Immature natural killer cell (primary cell): Measurements from ENCODE around the gene STK32C. TPM values are rescaled to one million over a fixed set of nuclear protein-coding genes. Genes with fewer than 3 reads are reported as not detected.
A peak's percentile ranks its signal among the peaks of the same experiment; 100 is the strongest.

Experiments used
- DNase-seq, 3 donors: peaks; one replicate each; pipeline ENCODE4 v3.0.0; 2022; ENCODE audit warnings: mixed read lengths in 1 of 3
- H3K27ac Mint-ChIP-seq, 6 donors: one replicate each; pipeline ENCODE4 v1.8.0; 2020; ENCODE audit warnings: mixed read lengths in 6 of 6, mild to moderate bottlenecking in 5 of 6, inconsistent platforms in 4 of 6, moderate library complexity in 3 of 6
- H3K27me3 Mint-ChIP-seq, 3 donors: one replicate each; pipeline ENCODE4 v1.8.0; 2020 to 2021; ENCODE audit warnings: low read depth in 3 of 3, mild to moderate bottlenecking in 3 of 3, mixed read lengths in 3 of 3, moderate library complexity in 3 of 3, inconsistent platforms in 1 of 3
- H3K36me3 Mint-ChIP-seq, 3 donors: one replicate each; pipeline ENCODE4 v1.8.0; 2020; ENCODE audit warnings: mixed read lengths in 3 of 3, inconsistent platforms in 2 of 3, mild to moderate bottlenecking in 2 of 3
- H3K4me1 Mint-ChIP-seq, 2 donors: one replicate each; pipeline ENCODE4 v1.8.0; 2020; ENCODE audit warnings: inconsistent platforms in 2 of 2, mild to moderate bottlenecking in 2 of 2, mixed read lengths in 2 of 2, moderate library complexity in 1 of 2
- H3K4me3 Mint-ChIP-seq, 5 donors: one replicate each; pipeline ENCODE4 v1.8.0; 2020; ENCODE audit warnings: mild to moderate bottlenecking in 5 of 5, mixed read lengths in 5 of 5, inconsistent platforms in 3 of 5, moderate library complexity in 3 of 5
- H3K9me3 Mint-ChIP-seq, 6 donors: one replicate each; pipeline ENCODE4 v1.8.0; 2020; ENCODE audit warnings: mild to moderate bottlenecking in 6 of 6, mixed read lengths in 6 of 6, inconsistent platforms in 4 of 6, moderate library complexity in 3 of 6
- polyA plus RNA-seq, 3 donors: library from polyadenylated mRNA; unstranded; fragments of 300-500 nt; fragmentation: Illumina TruSeq; gene quantifications; one replicate each; pipeline ENCODE4 v1.2.3, GENCODE V29; 2021

The STK32C gene
- polyA plus RNA-seq, 3 donors from 2014 or later, result 6.3 to 14.2 (median 13.7) TPM

DNA sequence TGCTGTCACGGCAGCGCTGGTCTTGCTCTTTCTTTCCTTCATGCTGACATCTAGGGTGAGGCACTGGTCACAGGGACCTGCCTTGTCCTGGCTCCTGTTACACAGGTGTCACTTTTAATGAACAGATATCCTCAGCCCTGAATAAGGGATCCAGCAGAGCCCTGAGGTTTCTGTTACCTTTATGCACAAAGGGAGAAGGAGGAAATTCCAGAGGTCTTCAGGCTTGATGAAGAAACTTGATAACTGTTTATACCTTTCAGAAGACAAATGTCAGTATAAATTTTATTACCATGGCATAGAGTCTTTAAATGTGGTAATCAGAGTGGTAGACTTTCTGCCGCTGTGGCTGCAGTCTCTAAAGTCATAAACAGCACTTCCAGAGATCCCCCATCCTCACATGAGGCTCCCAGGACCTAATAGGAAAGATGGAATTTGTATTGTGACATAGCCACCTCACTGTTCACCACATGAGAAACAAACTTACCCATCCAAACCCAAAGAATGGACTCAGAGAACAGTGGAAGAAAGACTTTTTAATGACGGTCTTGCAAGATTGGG lies 27.0 kb upstream of the STK32C start:
- H3K36me3 Mint-ChIP-seq, result no peaks in the 10 kb centered on the region
- peaks cover 21 to 30% (median 29%) of the 10 kb centered on the region in 3 donors for H3K27me3 Mint-ChIP-seq
- peak overlapping the region; percentile 83 to 93 (median 92) for H3K27ac Mint-ChIP-seq
- peaks cover 64 to 69% of the 10 kb centered on the region in 2 donors for H3K4me1 Mint-ChIP-seq
- DNase-seq, result no peak
- peak overlapping the region; percentile 65 to 96 (median 89) for H3K4me3 Mint-ChIP-seq
- peaks cover 0 to 1% (median 0%) of the 10 kb centered on the region in 6 donors for H3K9me3 Mint-ChIP-seq

DNA sequence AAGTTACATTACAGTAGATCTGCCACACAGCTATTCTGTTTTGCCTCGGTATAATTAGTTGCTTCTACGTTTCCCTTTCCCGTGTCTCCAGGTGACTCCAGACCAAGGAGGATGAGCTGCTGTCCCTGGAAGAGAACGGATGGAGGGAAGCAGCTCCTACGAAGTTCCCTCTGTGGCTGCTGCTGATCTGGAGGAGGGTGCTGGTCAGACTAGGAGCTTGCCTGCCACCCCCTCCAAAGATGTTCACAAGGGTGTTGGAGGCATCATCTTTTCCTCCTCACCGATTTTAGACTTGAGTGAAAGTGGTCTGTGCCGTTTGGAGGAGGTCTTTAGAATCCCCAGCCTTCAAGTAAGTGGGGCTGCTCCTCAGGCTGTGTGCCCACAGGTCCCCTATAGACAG lies 25.6 kb upstream of the STK32C start:
- no peak for DNase-seq
- Mint-ChIP-seq H3K27me3 (peaks cover 22 to 30% (median 29%) of the 10 kb centered on the region in 3 donors), H3K27ac (peak overlapping the region; percentile 83 to 95 (median 92)), H3K4me1 (peaks cover 74 to 82% of the 10 kb centered on the region in 2 donors), H3K4me3 (peak overlapping the region; percentile 83 to 93 (median 91)), H3K9me3 (peaks cover 0 to 1% (median 0%) of the 10 kb centered on the region in 6 donors), H3K36me3 (no peaks in the 10 kb centered on the region)

DNA sequence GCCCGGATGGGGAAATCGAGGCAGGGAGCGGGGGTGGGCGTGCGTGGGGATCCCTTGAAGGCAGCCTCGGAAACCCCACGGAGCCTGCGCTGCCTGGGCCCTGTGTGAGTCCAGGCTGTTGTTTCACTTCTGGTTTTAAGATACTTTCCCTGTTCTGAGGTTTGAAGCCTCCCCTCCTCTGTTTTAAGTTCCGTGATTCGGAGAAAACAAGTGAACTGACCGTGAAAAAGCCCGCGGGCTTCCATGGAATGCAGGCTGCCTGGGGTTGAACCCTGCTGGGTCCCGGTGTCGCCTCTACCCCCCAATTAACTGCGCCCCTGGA lies 24.6 kb upstream of the STK32C start:
- peak overlapping the region; percentile 83 to 93 (median 91) for H3K4me3 Mint-ChIP-seq
- H3K27ac Mint-ChIP-seq, result peak overlapping the region; percentile 83 to 95 (median 92)
- H3K27me3 Mint-ChIP-seq, result peaks cover 22 to 31% (median 29%) of the 10 kb centered on the region in 3 donors
- peaks cover 0 to 1% (median 0%) of the 10 kb centered on the region in 6 donors for H3K9me3 Mint-ChIP-seq
- peaks cover 75 to 87% of the 10 kb centered on the region in 2 donors for H3K4me1 Mint-ChIP-seq
- H3K36me3 Mint-ChIP-seq, result peaks cover 0 to 6% (median 0%) of the 10 kb centered on the region in 3 donors
- no peak for DNase-seq

DNA sequence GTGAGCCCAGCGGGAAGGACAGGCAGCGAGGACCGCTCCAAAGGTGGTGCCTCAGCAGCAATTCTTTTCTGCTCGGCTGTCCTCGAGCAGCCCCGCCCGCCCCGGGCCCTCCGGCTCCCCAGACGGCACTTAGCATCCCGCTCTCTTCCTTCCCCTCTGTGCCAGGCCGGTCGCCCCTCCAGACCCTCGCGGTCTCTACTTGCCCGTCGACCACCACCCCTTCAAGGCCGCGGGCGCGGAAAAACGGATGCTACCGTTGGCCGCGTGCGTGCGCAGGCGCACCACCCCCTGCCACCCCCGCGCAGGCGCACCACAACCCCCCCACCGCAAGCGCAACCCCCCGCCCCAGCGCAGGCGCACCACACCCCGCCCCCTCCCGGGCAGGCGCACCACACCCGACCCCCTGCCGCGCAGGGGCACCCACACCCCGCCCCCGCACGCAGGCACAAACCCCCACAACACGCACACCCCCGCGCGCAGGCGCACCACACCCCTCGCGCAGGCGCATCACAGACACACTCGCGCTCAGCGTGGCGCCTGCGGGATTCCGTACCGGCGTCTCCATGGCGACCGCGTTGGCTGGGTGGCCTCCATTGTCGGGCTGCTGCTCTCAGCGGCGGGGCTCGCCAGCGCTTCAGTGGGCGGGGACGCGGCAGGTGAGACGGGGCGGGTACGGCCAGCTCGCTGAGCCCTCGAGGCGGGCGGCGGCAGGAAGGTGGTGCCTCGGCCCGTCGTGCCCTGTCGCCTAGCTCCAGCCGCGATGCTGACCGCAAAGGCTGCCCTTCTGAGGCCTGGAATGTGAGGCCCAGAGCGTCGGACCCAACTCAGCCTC lies 24.1 kb upstream of the STK32C start, which contains the start of gene LRRC27:
Gene LRRC27 (plus strand): TSS at position 593 of the 832 bp plus-strand sequence. CDS start 1,332 bp downstream, outside the sequence.
- Mint-ChIP-seq H3K27me3 (peaks cover 22 to 31% (median 29%) of the 10 kb centered on the region in 3 donors), H3K27ac (peak within 1 kb of the TSS; percentile 83 to 95 (median 92)), H3K4me3 (peak within 1 kb of the TSS; percentile 84 to 93 (median 91)), H3K36me3 (peaks cover 3 to 6% (median 4%) of the 10 kb centered on the region in 3 donors), H3K9me3 (peaks cover 0 to 1% (median 0%) of the 10 kb centered on the region in 6 donors), H3K4me1 (peaks cover 70 to 87% of the 10 kb centered on the region in 2 donors)
- peak; percentile 100 for DNase-seq

DNA sequence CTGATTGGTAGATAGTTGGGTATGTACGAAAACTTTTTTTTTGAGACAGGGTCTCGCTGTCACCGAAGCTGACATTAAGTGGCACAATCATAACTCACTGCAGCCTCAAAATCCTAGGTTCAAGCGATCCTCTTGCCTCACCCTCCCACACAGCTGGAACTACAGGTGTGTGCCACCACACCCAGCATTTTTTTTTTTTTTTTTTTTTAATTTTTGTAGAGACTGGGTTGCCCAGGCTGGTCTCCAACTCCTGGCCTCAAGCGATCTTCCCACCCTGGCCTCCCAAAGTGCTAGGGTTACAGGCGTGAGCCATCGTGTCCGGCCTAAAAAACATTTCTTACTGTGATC lies 22.7 kb upstream of the STK32C start:
- H3K36me3 Mint-ChIP-seq, result peaks cover 5 to 6% (median 6%) of the 10 kb centered on the region in 3 donors
- H3K27me3 Mint-ChIP-seq, result peaks cover 22 to 31% (median 29%) of the 10 kb centered on the region in 3 donors
- DNase-seq, result no peak
- peak overlapping the region; percentile 84 to 93 (median 91) for H3K4me3 Mint-ChIP-seq
- H3K27ac Mint-ChIP-seq, result peak overlapping the region; percentile 78 to 94 (median 80)
- peaks cover 0 to 1% (median 0%) of the 10 kb centered on the region in 6 donors for H3K9me3 Mint-ChIP-seq
- peaks cover 58 to 84% of the 10 kb centered on the region in 2 donors for H3K4me1 Mint-ChIP-seq

DNA sequence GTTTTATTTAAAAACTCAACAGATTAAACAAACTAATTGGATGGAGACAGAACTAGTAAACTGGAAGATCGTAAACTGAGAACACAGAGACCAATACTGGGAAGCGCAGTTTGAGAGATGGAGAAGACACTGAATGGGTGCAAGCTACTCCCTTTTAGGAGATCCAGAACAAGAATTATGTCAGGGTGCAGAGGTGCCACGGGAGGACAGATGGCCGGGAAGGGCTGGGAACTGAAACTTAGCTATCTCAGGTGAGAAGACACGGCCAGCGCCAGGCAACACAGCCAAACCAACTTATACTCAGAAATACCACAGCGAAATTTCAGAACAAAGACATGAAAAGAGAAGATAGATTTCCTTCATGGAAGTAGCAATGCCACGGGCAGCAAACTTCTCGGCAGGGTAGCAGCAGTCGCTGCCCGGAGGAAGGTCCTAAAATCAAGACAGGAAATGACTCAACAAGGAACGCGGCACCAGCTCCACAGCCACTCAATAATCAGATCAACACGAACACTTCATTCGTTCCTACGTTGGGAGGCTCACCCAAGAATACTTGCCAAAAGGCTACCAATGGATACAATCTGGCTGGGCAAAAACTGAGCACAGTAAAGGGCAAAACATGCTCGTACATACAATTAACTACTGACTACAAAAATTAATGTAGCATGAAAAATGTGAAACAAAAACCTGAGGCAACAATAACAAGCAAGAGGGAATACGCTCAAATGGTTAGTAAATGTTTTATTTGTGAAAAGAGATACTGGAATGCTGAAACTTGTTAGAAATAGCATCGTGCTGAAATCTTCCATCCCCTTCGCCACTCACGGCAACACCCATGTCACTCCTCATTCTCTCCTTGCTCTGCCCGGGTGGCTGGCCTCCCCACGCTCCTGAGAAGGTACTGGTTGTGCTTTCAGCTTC lies 22.1 kb upstream of the STK32C start:
- no peak for DNase-seq

DNA sequence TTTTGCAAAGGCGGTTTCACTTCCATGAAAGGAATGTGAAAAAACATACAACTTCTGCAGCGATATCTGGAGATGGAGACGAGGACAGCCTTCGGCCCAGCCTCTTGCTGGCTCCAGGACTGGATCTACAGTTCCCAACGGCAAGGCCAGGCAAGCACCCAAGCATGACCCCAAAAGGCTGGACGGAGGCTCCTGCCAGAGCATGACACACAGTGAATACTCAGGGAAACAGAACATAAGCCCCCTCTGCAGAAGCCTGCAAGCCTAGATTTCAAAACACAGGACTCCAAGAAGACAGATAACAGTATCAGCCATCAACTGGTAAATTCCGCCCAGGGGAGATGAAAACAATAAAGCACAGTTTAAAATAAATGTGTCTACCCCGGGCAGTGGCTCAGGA lies 21.0 kb upstream of the STK32C start:
- peaks cover 0 to 1% (median 0%) of the 10 kb centered on the region in 6 donors for H3K9me3 Mint-ChIP-seq
- peak overlapping the region in 5 of 6 donors; percentile 46 to 85 (median 71) for H3K27ac Mint-ChIP-seq
- H3K4me3 Mint-ChIP-seq, result peak overlapping the region; percentile 24 to 51 (median 39)
- peaks cover 12 to 16% (median 13%) of the 10 kb centered on the region in 3 donors for H3K36me3 Mint-ChIP-seq
- H3K4me1 Mint-ChIP-seq, result peaks cover 49 to 79% of the 10 kb centered on the region in 2 donors
- peaks cover 22 to 31% (median 29%) of the 10 kb centered on the region in 3 donors for H3K27me3 Mint-ChIP-seq
- DNase-seq, result no peak

More for the DNA sequence above, 22.1 kb upstream of the STK32C start:
- peaks cover 5 to 8% (median 8%) of the 10 kb centered on the region in 3 donors for H3K36me3 Mint-ChIP-seq
- peaks cover 0 to 1% (median 0%) of the 10 kb centered on the region in 6 donors for H3K9me3 Mint-ChIP-seq
- peak overlapping the region; percentile 78 to 94 (median 80) for H3K27ac Mint-ChIP-seq
- H3K27me3 Mint-ChIP-seq, result peaks cover 22 to 31% (median 29%) of the 10 kb centered on the region in 3 donors
- peak overlapping the region; percentile 84 to 93 (median 91) for H3K4me3 Mint-ChIP-seq
- peaks cover 51 to 79% of the 10 kb centered on the region in 2 donors for H3K4me1 Mint-ChIP-seq

DNA sequence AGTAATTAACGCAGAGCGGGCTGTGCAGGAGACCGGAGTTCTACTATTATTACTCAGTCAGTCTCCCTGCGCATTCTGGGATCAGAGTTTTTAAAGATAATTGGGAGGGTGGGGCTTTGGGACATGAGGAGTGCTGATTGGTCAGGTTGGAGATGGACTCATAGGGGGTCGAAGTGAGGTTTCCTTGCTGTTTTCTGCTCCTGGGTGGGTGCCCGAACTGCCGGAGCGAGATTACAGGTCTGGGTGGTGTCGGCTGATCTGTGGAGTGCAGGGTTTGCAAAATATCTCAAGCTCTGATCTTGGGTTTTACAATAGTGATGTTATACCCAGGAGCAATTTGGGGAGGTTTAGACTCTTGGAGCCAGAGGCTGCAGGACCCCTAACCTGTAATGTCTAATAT lies 20.4 kb upstream of the STK32C start:
- Mint-ChIP-seq H3K27ac (peak overlapping the region in 4 of 6 donors; percentile 24 to 83 (median 68)), H3K4me1 (peaks cover 46 to 74% of the 10 kb centered on the region in 2 donors), H3K9me3 (peaks cover 0 to 1% (median 0%) of the 10 kb centered on the region in 6 donors), H3K36me3 (peaks cover 12 to 17% (median 16%) of the 10 kb centered on the region in 3 donors), H3K27me3 (peaks cover 22 to 29% (median 26%) of the 10 kb centered on the region in 3 donors), H3K4me3 (peak overlapping the region in 4 of 5 donors; percentile 34 to 44 (median 39))
- DNase-seq, result no peak

DNA sequence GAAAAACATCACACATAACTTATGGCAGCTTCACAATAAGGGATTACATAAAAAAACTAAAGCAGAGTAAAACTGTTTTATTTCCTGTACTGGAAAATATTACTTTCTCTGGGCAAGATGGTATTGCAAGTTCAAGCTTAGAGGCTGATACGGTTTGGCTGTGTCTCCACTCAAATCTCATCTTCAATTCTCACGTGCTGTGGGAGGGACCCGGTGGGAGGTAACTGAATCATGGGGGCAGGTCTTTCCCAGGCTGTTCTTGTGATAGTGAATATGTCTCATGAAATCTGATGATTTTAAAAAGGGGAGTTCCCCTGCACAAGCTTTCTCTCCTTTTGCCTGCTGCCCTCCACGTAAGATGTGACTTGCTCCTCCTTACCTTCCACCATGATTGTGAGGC lies 19.2 kb upstream of the STK32C start:
- DNase-seq, result no peak
- Mint-ChIP-seq H3K27me3 (peaks cover 15 to 21% (median 19%) of the 10 kb centered on the region in 3 donors), H3K27ac (peak overlapping the region; percentile 34 to 85 (median 57)), H3K36me3 (peaks cover 12 to 17% (median 16%) of the 10 kb centered on the region in 3 donors), H3K4me3 (no peak overlapping the region), H3K4me1 (peaks cover 40 to 65% of the 10 kb centered on the region in 2 donors), H3K9me3 (peaks cover 0 to under 1% (median 0%) of the 10 kb centered on the region in 6 donors)

DNA sequence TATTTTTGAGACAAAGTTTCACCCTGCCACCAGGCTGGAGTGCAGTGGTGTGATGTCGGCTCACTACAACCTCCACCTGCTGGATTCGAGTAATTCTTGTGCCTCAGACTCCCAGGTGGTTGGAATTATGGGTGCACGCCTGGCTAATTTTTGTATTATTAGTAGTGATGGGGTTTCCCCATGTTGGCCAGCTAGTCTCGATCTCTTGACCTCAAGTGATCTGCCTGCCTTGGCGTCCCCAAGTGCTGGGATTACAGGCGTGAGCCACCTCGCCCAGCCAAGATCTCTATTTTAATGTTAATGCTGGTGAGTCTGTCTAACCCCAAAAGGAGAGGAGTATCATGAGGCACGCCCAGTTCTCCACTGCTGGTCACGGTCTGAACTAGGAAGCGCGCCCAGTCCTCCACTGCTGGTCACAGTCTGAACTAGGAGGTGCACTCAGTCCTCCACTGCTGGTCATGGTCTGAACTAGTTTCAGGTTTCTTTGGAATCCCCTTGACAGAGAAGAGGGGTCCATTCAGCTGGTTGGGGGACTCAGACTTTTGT lies 18.7 kb upstream of the STK32C start:
- Mint-ChIP-seq H3K27ac (peak overlapping the region in 3 of 6 donors; percentile 19 to 52 (median 49)), H3K4me3 (no peak overlapping the region), H3K36me3 (peaks cover 12 to 17% (median 16%) of the 10 kb centered on the region in 3 donors)

DNA sequence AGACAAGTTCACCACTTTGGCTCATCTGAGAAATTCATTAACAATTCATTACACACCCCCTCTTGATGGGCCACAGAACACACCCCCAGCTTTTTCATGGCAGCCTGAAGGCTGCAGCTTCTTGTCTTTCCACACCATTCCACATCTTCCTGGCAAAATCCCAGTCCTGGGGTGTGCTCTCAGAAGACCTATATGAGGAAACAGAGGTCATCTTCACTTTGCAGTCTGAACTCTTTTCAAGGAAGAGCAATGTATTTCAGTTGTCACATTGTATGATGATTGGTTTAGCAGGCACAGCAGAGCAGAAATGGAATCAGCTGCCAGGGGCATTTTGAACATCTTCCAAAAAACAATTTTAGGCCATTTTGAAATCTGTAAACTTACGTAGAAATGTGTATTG lies 16.4 kb upstream of the STK32C start:
- Mint-ChIP-seq H3K4me1 (peaks cover 17 to 45% of the 10 kb centered on the region in 2 donors), H3K27ac (peak overlapping the region in 3 of 6 donors; percentile 15 to 45 (median 18)), H3K9me3 (no peaks in the 10 kb centered on the region), H3K27me3 (peaks cover 0 to 7% (median 0%) of the 10 kb centered on the region in 3 donors), H3K36me3 (peaks cover 12 to 17% (median 16%) of the 10 kb centered on the region in 3 donors), H3K4me3 (no peak overlapping the region)
- DNase-seq, result no peak

More for the DNA sequence above, 18.7 kb upstream of the STK32C start:
- Mint-ChIP-seq H3K9me3 (no peaks in the 10 kb centered on the region), H3K4me1 (peaks cover 37 to 63% of the 10 kb centered on the region in 2 donors), H3K27me3 (peaks cover 10 to 16% (median 14%) of the 10 kb centered on the region in 3 donors)
- no peak for DNase-seq

DNA sequence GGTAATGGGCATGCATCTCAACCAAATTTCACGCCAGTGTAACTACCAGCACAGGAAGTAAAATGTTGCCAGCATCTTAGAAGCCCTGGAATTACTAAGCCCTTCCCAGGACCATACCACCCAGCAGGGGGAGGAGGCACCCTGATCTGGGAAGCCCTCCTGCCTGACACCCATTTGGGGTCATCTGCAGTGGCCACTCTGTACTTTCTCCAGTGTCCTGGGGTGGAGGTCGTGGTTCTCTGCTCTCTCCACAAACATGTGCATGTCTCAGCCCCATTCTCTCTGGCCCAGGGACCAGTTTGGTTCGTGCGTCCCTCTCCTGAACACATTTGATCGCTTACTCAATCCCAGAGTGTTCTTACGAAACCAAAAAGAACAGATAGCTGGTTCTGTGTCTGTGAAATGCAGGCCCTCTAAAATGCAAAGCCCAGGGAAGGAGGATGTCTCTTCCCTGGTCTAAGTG lies 14.9 kb upstream of the STK32C start:
- Mint-ChIP-seq H3K27ac (no peak overlapping the region), H3K4me1 (peaks cover 9 to 29% of the 10 kb centered on the region in 2 donors), H3K27me3 (peaks cover 0 to 5% (median 0%) of the 10 kb centered on the region in 3 donors), H3K36me3 (peaks cover 11 to 16% (median 12%) of the 10 kb centered on the region in 3 donors), H3K4me3 (no peak overlapping the region), H3K9me3 (no peaks in the 10 kb centered on the region)
- DNase-seq, result no peak
